GM15510 (cell line): ENCODE measurements around the gene STX4.

Source experiments
- POLR2A ChIP-seq: IDR thresholded peaks from 3 replicates; pipeline ENCODE4 v1.6.1; 2011; ENCODE audit warnings: borderline replicate concordance; ENCODE audit not compliant: insufficient read length; ENCODE audit errors: extremely low read depth

Gene STX4

DNA sequence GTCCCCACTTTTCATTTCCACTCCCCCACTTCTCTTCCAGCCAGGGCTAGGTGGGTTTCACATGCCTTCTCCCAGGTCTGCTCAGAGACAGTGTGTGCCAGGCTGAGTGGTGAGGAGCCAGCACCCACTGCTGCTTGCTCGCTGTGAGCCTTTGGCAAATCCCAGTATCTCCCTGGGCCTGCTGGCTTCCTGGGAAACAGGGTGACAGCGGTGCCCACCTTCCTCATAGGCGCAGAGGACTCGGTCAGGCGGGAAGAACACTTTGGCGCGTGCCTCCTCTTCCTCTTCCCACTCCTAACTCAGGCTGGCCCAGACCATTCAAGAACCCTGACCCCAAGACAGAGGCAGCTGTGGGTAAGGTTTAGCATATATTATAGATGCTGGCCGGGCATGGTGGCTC, 55.8 kb downstream of the STX4 start:
- no peak for TF ChIP-seq POLR2A
